GM18868 (cell line): ENCODE data around the gene CHST11.
A peak's percentile ranks its signal among the peaks of the same experiment; 100 is the strongest.

Experiments used
- ATAC-seq: cut with Tn5 transposase; IDR thresholded peaks from one replicate; pipeline ENCODE4 v1.9.1; 2021; ENCODE audit warnings: mild to moderate bottlenecking, moderate library complexity; ENCODE audit not compliant: unreplicated experiment

The CHST11 gene

DNA sequence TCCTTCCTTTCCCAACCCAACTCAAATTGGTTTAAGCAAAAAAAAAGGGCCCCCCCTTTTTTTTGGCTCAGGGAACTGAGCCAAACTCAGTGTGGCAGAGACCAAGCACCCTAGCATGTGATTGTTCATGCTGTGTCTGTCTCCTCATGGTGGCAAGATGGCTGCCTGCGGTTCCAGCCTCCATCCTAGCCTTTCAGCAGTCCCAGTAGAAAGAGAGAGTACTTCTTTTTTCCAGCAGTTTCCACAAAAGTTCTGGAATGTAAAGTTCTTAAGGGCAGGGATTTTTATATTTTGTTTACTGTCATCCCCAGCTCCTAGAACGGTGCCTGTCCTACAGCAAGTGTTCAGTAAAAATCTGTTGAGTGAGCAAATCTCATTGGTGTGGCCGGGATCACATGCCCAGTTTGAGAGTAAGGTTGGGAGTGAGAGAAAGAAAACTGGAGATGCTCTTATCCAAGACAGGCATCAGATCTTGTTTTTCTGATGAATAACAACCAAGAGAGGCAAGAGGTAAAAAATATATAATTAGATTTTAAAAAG, 22.4 kb downstream of the CHST11 start:
- ATAC-seq: no peak

DNA sequence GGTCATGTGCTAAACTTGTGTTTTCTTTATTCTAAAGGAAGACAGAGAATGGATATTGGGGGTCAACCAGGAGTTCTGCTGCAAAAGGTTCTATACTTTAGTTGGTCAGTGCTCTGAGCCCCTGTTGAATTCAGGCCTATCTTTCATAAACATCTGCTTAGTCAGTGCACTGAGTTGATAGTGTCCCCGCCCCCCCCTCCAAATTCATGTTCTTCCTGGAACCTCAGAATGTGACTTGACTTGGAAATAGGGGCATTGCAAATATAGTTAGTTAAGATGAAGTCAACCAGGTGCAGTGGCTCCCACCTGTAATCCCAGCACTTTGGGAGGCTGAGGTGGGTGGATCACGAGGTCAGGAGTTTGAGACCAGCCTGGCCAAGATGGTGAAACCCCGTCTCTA, 23.3 kb downstream of the CHST11 start:
- no peak for ATAC-seq

DNA sequence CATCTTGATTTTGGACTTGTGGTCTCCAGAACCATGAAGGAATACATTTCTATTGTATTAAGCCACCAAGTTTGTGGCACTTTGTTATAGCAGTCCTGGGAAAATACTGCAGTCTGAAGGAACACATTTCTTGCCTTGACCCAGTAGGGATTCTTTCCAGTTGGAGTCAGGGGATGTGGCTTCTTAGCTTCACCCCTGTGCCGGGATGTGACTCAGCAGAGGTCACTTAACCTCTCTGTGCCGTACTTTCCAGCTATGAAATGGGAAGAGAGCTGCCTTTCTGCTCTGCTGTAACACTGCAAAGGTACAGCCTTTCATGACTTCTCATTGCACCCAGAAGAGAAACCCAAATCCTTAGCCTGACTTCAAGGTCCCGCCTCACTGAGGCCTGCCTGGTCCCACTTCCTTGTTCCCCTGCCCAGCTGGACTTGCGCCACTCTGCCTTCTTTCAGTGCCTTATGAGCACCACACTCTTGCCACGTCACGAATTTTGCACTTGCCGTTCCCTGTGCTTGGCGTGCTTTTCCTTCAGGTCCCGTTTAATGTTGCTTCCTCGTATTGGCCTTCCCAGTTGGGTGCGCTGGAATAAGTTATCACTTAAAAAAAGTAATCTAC, 24.2 kb downstream of the CHST11 start:
- ATAC-seq: no peak

DNA sequence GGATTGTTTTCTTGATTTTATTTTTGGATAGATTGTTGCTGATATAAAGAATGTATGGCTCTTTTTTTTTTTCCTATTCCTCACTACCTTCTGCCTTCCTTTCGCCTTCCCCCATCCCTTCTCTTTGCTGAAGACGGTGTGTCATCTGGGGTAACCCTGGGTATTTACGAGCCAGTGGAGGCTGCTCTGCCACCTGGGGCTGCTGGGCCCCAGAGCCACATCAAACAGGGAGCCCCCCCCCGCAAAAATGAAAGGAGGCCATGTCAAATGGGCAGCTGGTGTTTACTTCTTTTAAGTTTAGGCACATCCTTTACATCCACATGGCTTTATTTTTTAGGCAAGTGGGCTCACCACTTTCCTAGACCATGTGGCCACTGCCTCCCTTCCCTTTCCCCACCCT, 25.4 kb downstream of the CHST11 start:
- ATAC-seq: no peak

- no peak for ATAC-seq
Measured at GRCh38 chr12:104482748-104483147, 26.0 kb downstream of the CHST11 start.

DNA sequence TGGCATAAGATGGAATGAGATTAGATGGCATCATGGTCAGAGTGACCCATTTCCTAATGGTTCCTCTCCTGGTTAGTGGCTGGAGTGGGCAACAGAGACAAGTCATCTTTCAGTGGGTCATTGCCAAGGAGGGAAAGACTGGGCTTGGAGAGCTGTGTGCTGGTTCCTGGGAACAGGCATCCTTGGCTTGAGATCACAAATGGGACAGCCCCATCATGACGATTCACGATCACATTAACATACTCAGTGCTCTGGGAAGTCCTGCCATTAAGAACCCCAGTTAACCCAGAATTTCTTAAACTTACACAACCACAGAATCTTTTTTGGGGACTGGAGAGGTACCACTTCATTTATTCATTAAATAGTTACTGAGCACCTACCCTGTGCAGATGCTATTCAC, 27.3 kb downstream of the CHST11 start:
- no peak for ATAC-seq

GRCh38 chr12:104485651-104486362, 29.1 kb downstream of the CHST11 start:
- peak; percentile 52 for ATAC-seq

- ATAC-seq: no peak
Measured at GRCh38 chr12:104486363-104486750, 29.6 kb downstream of the CHST11 start.

GRCh38 chr12:104486943-104487819, 30.4 kb downstream of the CHST11 start:
- no peak for ATAC-seq

DNA sequence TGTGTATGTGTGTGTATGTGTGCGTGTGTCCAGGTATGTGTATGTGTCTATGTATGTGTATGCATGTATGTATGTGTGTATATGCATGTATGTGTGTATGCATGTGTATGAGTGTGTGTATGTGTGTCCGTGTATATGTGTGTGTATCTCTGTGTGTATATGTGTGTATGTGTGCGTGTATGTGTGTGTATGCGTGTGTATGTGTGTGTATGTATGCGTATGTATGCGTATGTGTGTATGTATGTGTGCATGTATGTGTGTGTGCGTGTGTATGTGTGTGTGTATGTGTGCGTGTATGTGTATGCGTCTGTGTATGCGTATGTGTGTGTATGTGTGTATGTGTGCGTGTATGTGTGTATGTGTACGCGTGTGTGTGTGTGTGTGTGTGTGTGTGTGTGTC, 31.6 kb downstream of the CHST11 start:
- no peak for ATAC-seq

GRCh38 chr12:104490186-104490585, 33.4 kb downstream of the CHST11 start:
- no peak for ATAC-seq

GRCh38 chr12:104490850-104491249, 34.1 kb downstream of the CHST11 start:
- ATAC-seq: no peak

DNA sequence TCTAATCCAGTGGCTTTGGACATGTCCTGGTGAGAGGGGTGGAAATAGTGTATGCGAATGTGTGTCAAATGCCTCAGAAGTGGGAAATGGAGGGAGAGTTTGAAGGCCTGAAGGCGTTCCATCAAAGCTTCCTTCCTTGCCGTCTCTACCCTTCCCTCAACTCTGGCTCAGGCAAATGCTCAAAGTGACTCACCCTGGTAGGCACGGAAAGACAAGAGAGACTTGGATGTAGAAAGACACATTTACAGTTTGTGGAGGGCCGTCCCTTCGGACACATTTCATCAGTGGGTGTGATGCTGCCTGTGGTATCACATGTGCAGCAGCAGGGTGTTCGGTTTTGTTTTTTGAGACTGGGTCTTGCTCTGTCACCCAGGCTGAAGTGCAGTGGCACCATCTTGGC, 36.7 kb downstream of the CHST11 start:
- ATAC-seq: no peak

GRCh38 chr12:104494137-104494792, 37.5 kb downstream of the CHST11 start:
- ATAC-seq: peak; percentile 68

- ATAC-seq: peak; percentile 48
Measured at GRCh38 chr12:104494793-104495158, 38.0 kb downstream of the CHST11 start.

DNA sequence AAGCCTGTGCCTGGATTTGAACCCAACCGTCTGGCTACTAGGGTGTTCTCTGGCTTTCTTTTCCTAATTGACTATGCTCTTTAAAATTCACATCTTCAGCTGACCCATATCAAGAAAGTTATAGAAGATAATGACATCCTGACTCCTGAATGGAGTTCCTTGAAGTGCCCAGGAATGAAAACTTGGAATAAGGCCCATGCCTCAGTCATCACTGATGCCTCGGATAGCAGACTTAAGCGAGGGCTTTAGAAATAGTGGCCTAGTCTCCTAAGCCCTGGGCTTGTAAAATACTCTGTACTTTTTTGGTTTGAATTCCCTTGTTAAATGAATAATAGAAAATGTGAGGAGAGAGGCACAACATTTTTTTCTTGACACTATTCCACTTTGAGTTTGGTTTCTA, 39.0 kb downstream of the CHST11 start:
- no peak for ATAC-seq

- ATAC-seq: no peak
Measured at GRCh38 chr12:104496336-104496735, 39.6 kb downstream of the CHST11 start.

- ATAC-seq: no peak
Measured at GRCh38 chr12:104498211-104498801, 41.6 kb downstream of the CHST11 start.

- no peak for ATAC-seq
Measured at GRCh38 chr12:104499668-104500332, 43.1 kb downstream of the CHST11 start.

GRCh38 chr12:104501115-104501514, 44.4 kb downstream of the CHST11 start:
- ATAC-seq: no peak
